Neural crest cell (in vitro differentiated cells): Measurements from ENCODE around the gene GOLPH3. TPM values are rescaled to one million over a fixed set of nuclear protein-coding genes. Genes with fewer than 3 reads are reported as not detected.

Source experiments
- DNase-seq: peaks from one replicate; pipeline ENCODE4 v3.0.0; 2021; ENCODE audit warnings: low read depth, mixed read lengths, low spot score
- H3K27ac Mint-ChIP-seq: one replicate; pipeline ENCODE4 v1.8.0; 2021; ENCODE audit warnings: mild to moderate bottlenecking, mixed read lengths; ENCODE audit not compliant: unreplicated experiment
- H3K27me3 Mint-ChIP-seq: 2 replicates; pipeline ENCODE4 v1.8.0; 2021; ENCODE audit warnings: low read depth, mild to moderate bottlenecking, mixed read lengths
- H3K36me3 Mint-ChIP-seq: 2 replicates; pipeline ENCODE4 v1.8.0; 2021; ENCODE audit warnings: low read depth, mild to moderate bottlenecking, mixed read lengths
- H3K4me1 Mint-ChIP-seq: 2 replicates; pipeline ENCODE4 v1.8.0; 2021; ENCODE audit warnings: mixed read lengths
- H3K4me3 Mint-ChIP-seq: one replicate; pipeline ENCODE4 v1.8.0; 2021; ENCODE audit warnings: mild to moderate bottlenecking, mixed read lengths
- H3K9me3 Mint-ChIP-seq: 2 replicates; pipeline ENCODE4 v1.8.0; 2021; ENCODE audit warnings: mixed read lengths
- total RNA-seq: library from RNA; stranded (reverse); gene quantifications from 2 replicates; pipeline ENCODE4 v1.2.1, GENCODE V29; 2021
- TF ChIP-seq, protein P1 (sequence below): fragments of 200-600 bp; sonication (generic); conservative IDR thresholded peaks from 2 replicates; pipeline ENCODE4 v1.5.0; 2021; ENCODE audit warnings: antibody characterized with exemption, mild to moderate bottlenecking

GOLPH3 gene
- total RNA-seq, 1 donor from 2014 or later: 61.7 TPM

DNA sequence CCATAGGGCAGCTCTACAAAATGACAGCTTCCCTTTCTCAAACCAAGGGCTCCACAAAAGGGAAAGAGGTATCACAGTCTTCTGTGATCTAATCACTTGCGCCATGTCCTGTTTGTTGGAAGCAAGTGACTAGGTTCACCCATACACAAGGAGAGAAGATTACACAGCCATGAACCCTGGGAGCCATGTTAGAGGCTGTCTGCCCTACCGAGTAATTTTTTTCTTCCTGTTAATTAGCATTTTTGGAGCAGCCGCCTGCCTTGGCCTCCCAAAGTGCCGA, 33.2 kb upstream of the GOLPH3 start:
- TF ChIP-seq, protein P1, sequence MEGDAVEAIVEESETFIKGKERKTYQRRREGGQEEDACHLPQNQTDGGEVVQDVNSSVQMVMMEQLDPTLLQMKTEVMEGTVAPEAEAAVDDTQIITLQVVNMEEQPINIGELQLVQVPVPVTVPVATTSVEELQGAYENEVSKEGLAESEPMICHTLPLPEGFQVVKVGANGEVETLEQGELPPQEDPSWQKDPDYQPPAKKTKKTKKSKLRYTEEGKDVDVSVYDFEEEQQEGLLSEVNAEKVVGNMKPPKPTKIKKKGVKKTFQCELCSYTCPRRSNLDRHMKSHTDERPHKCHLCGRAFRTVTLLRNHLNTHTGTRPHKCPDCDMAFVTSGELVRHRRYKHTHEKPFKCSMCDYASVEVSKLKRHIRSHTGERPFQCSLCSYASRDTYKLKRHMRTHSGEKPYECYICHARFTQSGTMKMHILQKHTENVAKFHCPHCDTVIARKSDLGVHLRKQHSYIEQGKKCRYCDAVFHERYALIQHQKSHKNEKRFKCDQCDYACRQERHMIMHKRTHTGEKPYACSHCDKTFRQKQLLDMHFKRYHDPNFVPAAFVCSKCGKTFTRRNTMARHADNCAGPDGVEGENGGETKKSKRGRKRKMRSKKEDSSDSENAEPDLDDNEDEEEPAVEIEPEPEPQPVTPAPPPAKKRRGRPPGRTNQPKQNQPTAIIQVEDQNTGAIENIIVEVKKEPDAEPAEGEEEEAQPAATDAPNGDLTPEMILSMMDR: no peak
- Mint-ChIP-seq H3K4me3 (no peak overlapping the region), H3K27me3 (no peaks in the 10 kb centered on the region), H3K27ac (no peak overlapping the region), H3K9me3 (no peaks in the 10 kb centered on the region), H3K36me3 (peaks cover 4% of the 10 kb centered on the region), H3K4me1 (no peaks in the 10 kb centered on the region)
- no peak for DNase-seq

DNA sequence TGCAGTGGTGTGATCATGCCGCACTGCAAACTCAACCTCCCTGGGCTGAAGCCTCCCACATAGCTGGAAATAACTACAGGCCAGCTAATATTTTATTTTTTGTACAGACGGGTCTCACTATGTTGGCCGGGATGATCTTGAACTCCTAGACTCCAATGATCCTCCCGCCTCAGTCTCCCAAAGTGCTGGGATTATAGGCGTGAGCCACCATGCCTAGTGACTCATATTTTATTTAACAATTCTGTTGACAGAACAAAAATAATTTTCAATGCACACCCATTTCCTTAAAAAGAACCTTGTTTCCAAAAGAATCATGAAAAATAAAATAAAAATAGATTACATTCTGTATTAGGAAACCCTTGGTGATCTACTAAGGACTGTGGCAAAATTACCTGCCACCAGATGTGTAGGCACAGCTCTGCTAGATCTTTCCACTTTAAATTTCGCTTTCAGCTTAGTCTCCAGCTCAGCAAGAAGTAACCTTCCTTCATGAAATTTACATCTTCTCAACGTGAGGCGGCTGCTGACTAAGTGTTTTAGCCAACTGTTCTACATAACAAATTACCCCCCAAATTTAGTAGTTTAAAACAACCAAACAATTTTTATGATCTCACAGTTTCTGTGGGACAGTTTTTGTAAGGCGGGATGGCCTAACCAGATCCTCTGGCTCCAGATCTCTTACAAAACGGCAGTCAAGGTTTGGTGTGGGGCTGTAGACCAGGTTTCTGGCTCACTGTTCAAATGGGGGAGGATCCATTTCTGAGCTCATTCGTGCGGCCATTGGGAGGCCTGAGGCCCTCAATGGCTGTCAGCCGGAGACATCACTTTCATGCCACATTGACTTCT, 32.6 kb upstream of the GOLPH3 start:
- Mint-ChIP-seq H3K9me3 (no peaks in the 10 kb centered on the region), H3K36me3 (peaks cover 4% of the 10 kb centered on the region), H3K27ac (no peak overlapping the region), H3K4me1 (no peaks in the 10 kb centered on the region), H3K27me3 (no peaks in the 10 kb centered on the region), H3K4me3 (no peak overlapping the region)
- no peak for DNase-seq
- TF ChIP-seq, protein P1: no peak

- Mint-ChIP-seq H3K9me3 (no peaks in the 10 kb centered on the region), H3K27me3 (no peaks in the 10 kb centered on the region), H3K27ac (no peak overlapping the region), H3K36me3 (peaks cover 4% of the 10 kb centered on the region), H3K4me3 (no peak overlapping the region), H3K4me1 (no peaks in the 10 kb centered on the region)
- DNase-seq: no peak
- TF ChIP-seq, protein P1: no peak
Observed at GRCh38 chr5:32206053-32206452, 31.9 kb upstream of the GOLPH3 start.

GRCh38 chr5:32202394-32202793, 28.3 kb upstream of the GOLPH3 start:
- H3K4me3 Mint-ChIP-seq: no peak overlapping the region
- H3K4me1 Mint-ChIP-seq: no peaks in the 10 kb centered on the region
- peaks cover 4% of the 10 kb centered on the region for H3K36me3 Mint-ChIP-seq
- H3K27ac Mint-ChIP-seq: no peak overlapping the region
- H3K27me3 Mint-ChIP-seq: no peaks in the 10 kb centered on the region
- TF ChIP-seq, protein P1: no peak
- no peaks in the 10 kb centered on the region for H3K9me3 Mint-ChIP-seq
- DNase-seq: no peak

DNA sequence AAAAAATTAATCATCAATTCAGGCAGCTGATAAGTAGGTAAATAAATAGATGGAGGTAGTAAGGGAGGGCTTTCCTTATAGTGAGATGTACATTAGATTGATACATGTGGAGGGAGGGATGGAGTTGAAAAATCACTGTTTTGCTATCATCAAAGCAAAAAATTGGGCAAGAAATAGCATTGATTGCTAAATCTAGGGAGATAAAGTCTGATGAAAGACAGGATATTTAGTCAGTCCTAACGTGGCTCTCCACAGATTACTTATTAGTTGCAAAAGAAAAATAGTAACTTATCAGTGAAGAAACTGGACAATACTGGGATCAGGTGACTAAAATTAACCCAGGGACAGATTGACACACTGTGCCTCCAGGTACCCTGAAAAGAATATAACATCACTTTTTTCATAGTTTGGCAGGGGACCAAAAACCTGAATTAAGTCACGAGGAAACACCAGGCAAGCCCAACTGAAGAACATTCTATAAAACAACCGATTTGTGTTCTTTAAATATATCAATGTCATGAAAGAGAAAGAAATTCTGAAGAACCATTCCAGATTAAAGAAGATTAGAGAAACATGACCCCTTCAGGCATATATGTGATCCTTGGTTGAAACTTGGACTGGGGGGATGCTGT, 27.1 kb upstream of the GOLPH3 start:
- Mint-ChIP-seq H3K27ac (no peak overlapping the region), H3K9me3 (no peaks in the 10 kb centered on the region), H3K4me3 (no peak overlapping the region), H3K27me3 (no peaks in the 10 kb centered on the region), H3K36me3 (no peaks in the 10 kb centered on the region), H3K4me1 (no peaks in the 10 kb centered on the region)
- TF ChIP-seq, protein P1: no peak
- no peak for DNase-seq
